Neural progenitor cell (in vitro differentiated cells): Measurements from ENCODE around the gene C1orf21.

Experiments
- CTCF ChIP-seq: fragments of 200-600 bp; sonication (generic); IDR thresholded peaks from 2 replicates; pipeline ENCODE4 v1.5.1; 2017; ENCODE audit warnings: antibody characterized with exemption, mild to moderate bottlenecking
- EZH2 ChIP-seq: fragments of 200-600 bp; sonication (generic); IDR thresholded peaks from 2 replicates; pipeline ENCODE4 v1.6.1; 2017; ENCODE audit warnings: antibody characterized with exemption, mild to moderate bottlenecking, moderate library complexity

GRCh38 chr1:184489908-184490307 lies 103.1 kb downstream of the C1orf21 start:
- TF ChIP-seq CTCF (no peak), EZH2 (no peak)
